Neuronal stem cell (in vitro differentiated cells): ENCODE measurements around the gene SSR1. TPM values are rescaled to one million over a fixed set of nuclear protein-coding genes. Genes with fewer than 3 reads are reported as not detected.
"Not testable (repeated sequence)": the region's sequence is repeated elsewhere in the genome, so short reads cannot be mapped to it uniquely, and the experiment has no call there.

Experiments used
- DNase-seq: peaks from one replicate; pipeline ENCODE4 v3.0.0-alpha.2; 2013; ENCODE audit warnings: low spot score
- H2AFZ ChIP-seq: one replicate; pipeline ENCODE4 v1.6.1; 2013; ENCODE audit warnings: mild to moderate bottlenecking, low read length, inconsistent platforms
- H2AK5ac ChIP-seq: 2 replicates; pipeline ENCODE4 v1.6.1; 2013; ENCODE audit warnings: low read depth, mild to moderate bottlenecking, inconsistent platforms, low read length, moderate library complexity, mixed read lengths
- H2BK120ac ChIP-seq: 2 replicates; pipeline ENCODE4 v1.6.1; 2013; ENCODE audit warnings: low read depth, mild to moderate bottlenecking, inconsistent platforms, low read length, moderate library complexity, mixed read lengths
- H2BK12ac ChIP-seq: one replicate; pipeline ENCODE4 v1.6.1; 2013; ENCODE audit warnings: low read length, inconsistent platforms
- H2BK15ac ChIP-seq: 2 replicates; pipeline ENCODE4 v1.6.1; 2013; ENCODE audit warnings: mild to moderate bottlenecking, low read length, inconsistent platforms, mixed read lengths
- H2BK5ac ChIP-seq: one replicate; pipeline ENCODE4 v1.6.1; 2013; ENCODE audit warnings: inconsistent platforms, mild to moderate bottlenecking, low read length, moderate library complexity
- H3K14ac ChIP-seq: one replicate; pipeline ENCODE4 v1.6.1; 2013; ENCODE audit warnings: low read length, inconsistent platforms
- H3K18ac ChIP-seq: 2 replicates; pipeline ENCODE4 v1.6.1; 2013; ENCODE audit warnings: low read length, inconsistent platforms
- H3K23ac ChIP-seq: 2 replicates; pipeline ENCODE4 v1.6.1; 2013; ENCODE audit warnings: low read depth, mild to moderate bottlenecking, mixed read lengths, low read length, inconsistent platforms; ENCODE audit not compliant: poor library complexity
- H3K27ac ChIP-seq: replicated peaks from 3 replicates; pipeline ENCODE4 v1.5.1; 2013; ENCODE audit warnings: low read length, inconsistent platforms
- H3K27me3 ChIP-seq, 3 experiments: 2 replicates each; pipeline ENCODE4 v1.6.1; 2013; ENCODE audit warnings: low read length in 3 of 3, mild to moderate bottlenecking in 2 of 3, inconsistent platforms in 1 of 3, low read depth in 1 of 3, mixed read lengths in 1 of 3, moderate library complexity in 1 of 3; ENCODE audit not compliant: control insufficient read depth in 3 of 3, insufficient read depth in 3 of 3
- H3K36me3 ChIP-seq, 2 donors: replicated peaks in 1 of 2; 2 replicates each; pipeline ENCODE4 v1.6.1; 2013; ENCODE audit warnings: low read length in 2 of 2; ENCODE audit not compliant: control insufficient read depth in 2 of 2, insufficient read depth in 2 of 2
- H3K4ac ChIP-seq: 2 replicates; pipeline ENCODE4 v1.6.1; 2013; ENCODE audit warnings: inconsistent platforms, mild to moderate bottlenecking, low read length, moderate library complexity
- H3K4me1 ChIP-seq, 2 donors: 1 replicate in 1 of 2; 2 replicates in 1 of 2; pipeline ENCODE4 v1.6.1; 2013; ENCODE audit warnings: low read length in 2 of 2, low read depth in 1 of 2; ENCODE audit not compliant: control insufficient read depth in 2 of 2, insufficient read depth in 1 of 2
- H3K4me2 ChIP-seq: one replicate; pipeline ENCODE4 v1.6.1; 2013; ENCODE audit warnings: mild to moderate bottlenecking, low read length, inconsistent platforms; ENCODE audit not compliant: insufficient read depth, poor library complexity, severe bottlenecking
- H3K4me3 ChIP-seq, 2 donors: 2 replicates each; pipeline ENCODE4 v1.5.1; 2013; ENCODE audit warnings: low read length in 2 of 2, mild to moderate bottlenecking in 2 of 2, inconsistent platforms in 1 of 2, moderate library complexity in 1 of 2
- H3K79me1 ChIP-seq: one replicate; pipeline ENCODE4 v1.6.1; 2013; ENCODE audit warnings: low read depth, mild to moderate bottlenecking, inconsistent platforms, low read length, moderate library complexity
- H3K9ac ChIP-seq: one replicate; pipeline ENCODE4 v1.6.1; 2013; ENCODE audit warnings: mild to moderate bottlenecking, low read depth, low read length, inconsistent platforms; ENCODE audit not compliant: poor library complexity
- H3K9me3 ChIP-seq, 2 donors: replicated peaks in 1 of 2; 2 replicates each; pipeline versions ENCODE3 to v1.6.1; 2013; ENCODE audit warnings: low read length in 2 of 2, mild to moderate bottlenecking in 2 of 2, inconsistent platforms in 1 of 2, low read depth in 1 of 2, mixed read lengths in 1 of 2, moderate library complexity in 1 of 2; ENCODE audit not compliant: control insufficient read depth in 2 of 2, insufficient read depth in 1 of 2
- H4K8ac ChIP-seq: one replicate; pipeline ENCODE4 v1.6.1; 2013; ENCODE audit warnings: low read depth, mild to moderate bottlenecking, inconsistent platforms, low read length, moderate library complexity
- H4K91ac ChIP-seq: one replicate; pipeline ENCODE4 v1.6.1; 2013; ENCODE audit warnings: low read length, low read depth, mild to moderate bottlenecking, inconsistent platforms; ENCODE audit not compliant: poor library complexity
- WGBS, 2 donors: extraction: QIAGEN DNeasy Blood & Tissue Kit; methylation state at CpG; one replicate each; pipeline ENCODE4 v1.1.7; 2013; ENCODE audit warnings: missing lambda C conversion rate in 2 of 2, mixed read lengths in 1 of 2; ENCODE audit not compliant: insufficient read length in 2 of 2, insufficient replicate concordance in 1 of 2; ENCODE audit errors: extremely low coverage in 2 of 2; 5-methylcytosine and 5-hydroxymethylcytosine counted together
- polyA plus RNA-seq, 2 experiments: library from polyadenylated mRNA; stranded (reverse); fragments of 200-250 nt; gene quantifications; one replicate each; pipeline ENCODE4 v1.2.3, GENCODE V29; 2013

The SSR1 gene
- 40.1 TPM for polyA plus RNA-seq (2013, experiment 1 of 2)
- 38.6 TPM for polyA plus RNA-seq (2013, experiment 2 of 2)

DNA sequence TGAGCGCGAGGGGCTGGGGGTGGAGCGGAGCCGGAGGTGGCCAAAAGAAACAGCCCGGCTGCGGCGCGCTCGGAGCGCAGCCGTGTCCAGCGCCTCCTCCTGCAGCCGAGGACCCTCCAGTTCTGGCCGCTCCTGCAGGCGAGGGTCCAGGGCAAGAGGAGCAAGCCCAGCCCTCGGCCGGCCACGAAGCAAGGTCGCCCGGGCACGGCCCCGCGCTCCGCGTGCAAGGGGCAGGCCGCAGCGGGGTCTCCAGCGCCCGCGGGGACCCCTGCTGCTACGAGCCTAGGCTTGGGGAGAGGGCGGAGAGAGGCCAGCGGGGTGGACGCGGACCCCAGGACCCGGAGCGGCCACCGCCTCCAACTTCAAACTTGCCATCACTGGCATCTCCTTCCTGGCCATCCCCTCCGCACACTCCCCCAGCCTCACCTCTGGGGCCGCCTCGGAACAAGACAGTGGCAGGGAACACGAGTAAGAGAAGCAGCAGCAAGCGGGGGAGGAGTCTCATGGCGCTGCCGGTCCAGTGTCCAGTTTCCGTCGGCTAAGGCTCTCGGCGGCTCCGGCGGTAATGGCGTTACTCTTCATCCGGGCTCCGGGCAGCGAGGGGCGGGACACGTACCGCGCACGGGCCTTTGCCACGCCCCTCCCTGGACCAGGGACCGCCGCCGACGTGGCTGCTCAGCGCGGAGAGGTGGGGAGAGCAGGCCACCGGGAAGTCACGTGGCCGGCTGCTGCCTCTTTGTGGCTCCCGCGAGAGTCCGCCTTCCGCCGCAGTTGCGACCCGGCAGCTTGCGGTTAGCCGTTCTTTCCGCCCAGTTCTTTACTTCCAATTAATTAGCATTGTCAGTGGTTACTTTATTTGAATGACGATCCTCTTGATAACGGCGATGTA lies at the start of gene SSR1:
SSR1 (minus strand) TSS at position 584 of the 889 bp plus-strand sequence; CDS start at position 505, 79 bp downstream.
- peak within 1 kb of the TSS; percentile 94 for H2BK5ac ChIP-seq
- peak within 1 kb of the TSS; percentile 99 for H3K27ac ChIP-seq
- H3K14ac ChIP-seq: peak within 1 kb of the TSS; percentile 95
- peak within 1 kb of the TSS; percentile 99 for H3K9ac ChIP-seq
- H2BK120ac ChIP-seq: no peak within 1 kb of the TSS
- peak within 1 kb of the TSS; percentile 98 for H3K18ac ChIP-seq
- H3K23ac ChIP-seq: peak within 1 kb of the TSS; percentile 95
- peak within 1 kb of the TSS; percentile 67 for H3K4ac ChIP-seq
- peak within 1 kb of the TSS; percentile 95 for H2AFZ ChIP-seq
- peak within 1 kb of the TSS; percentile 73 for H3K4me2 ChIP-seq
- H3K9me3 ChIP-seq: peaks cover 0 to 4% of the 10 kb centered on the region in 2 donors
- peak within 1 kb of the TSS; percentile 22 for H2BK12ac ChIP-seq
- H3K36me3 ChIP-seq: peaks cover 7 to 25% of the 10 kb centered on the region in 2 donors
- peak within 1 kb of the TSS; percentile 60 to 88 for H3K4me3 ChIP-seq
- DNase-seq: peak; percentile 96
- peak within 1 kb of the TSS; percentile 39 for H4K91ac ChIP-seq
- peak within 1 kb of the TSS; percentile 73 for H2BK15ac ChIP-seq
- H2AK5ac ChIP-seq: peak within 1 kb of the TSS; percentile 97
- peak within 1 kb of the TSS; percentile 92 for H4K8ac ChIP-seq
- H3K27me3 ChIP-seq: no peaks in the 10 kb centered on the region
- peaks cover 0 to 5% of the 10 kb centered on the region in 2 donors for H3K4me1 ChIP-seq
- WGBS, 2 donors: no CpG with 5 or more reads among the region's 83 CpGs
- H3K79me1 ChIP-seq: peaks cover 5% of the 10 kb centered on the region

DNA sequence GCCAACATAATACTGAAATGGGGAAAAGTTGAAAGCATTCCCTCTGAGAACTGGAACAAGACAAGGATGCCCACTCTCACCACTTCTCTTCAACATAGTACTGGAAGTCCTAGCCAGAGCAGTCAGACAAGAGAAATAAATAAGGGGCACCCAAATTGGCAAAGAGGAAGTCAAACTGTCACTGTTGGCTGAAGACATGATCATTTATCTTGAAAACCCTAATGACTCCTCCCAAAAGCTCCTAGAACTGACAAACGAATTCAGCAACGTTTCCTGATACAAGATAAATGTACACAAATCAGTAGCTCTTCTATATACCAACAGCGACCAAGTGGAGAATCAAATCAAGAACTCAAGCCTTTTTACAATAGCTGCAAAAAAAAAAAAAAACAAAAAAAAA lies 38.9 kb upstream of the SSR1 start:
- H2AFZ ChIP-seq, H3K4me3 ChIP-seq, H3K4me1 ChIP-seq, H3K9ac ChIP-seq, H3K18ac ChIP-seq, H3K27ac ChIP-seq, H2AK5ac ChIP-seq, H4K91ac ChIP-seq, H2BK5ac ChIP-seq, H3K4me2 ChIP-seq, H3K9me3 ChIP-seq, H2BK15ac ChIP-seq, DNase-seq, H3K14ac ChIP-seq, H3K79me1 ChIP-seq, H4K8ac ChIP-seq, H2BK120ac ChIP-seq, H3K23ac ChIP-seq, H3K36me3 ChIP-seq, H3K4ac ChIP-seq, H3K27me3 ChIP-seq, H2BK12ac ChIP-seq: not testable (repeated sequence)
- WGBS, 2 donors: no CpG with 5 or more reads among the region's 3 CpGs

DNA sequence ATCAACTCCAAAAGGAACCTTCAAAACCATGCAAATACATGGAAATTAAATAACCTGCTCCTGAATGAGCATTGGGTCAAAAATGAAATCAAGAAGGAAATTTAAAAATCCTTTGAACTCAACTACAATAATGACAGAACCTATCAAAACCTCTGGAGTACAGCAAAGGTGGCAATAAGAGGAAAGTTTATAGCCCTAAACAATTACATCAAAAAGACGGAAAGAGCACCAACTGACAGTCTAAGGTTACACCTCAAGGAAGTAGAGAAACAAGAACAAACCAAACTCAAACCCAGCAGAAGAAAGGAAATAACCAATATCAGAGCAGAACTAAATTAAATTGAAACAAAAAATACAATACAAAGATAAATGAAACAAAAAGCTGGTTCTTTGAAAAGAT lies 37.6 kb upstream of the SSR1 start:
- not testable (repeated sequence) for DNase-seq, H3K4me1 ChIP-seq
- no CpG with 5 or more reads among the region's 1 CpG for WGBS, 2 donors

DNA sequence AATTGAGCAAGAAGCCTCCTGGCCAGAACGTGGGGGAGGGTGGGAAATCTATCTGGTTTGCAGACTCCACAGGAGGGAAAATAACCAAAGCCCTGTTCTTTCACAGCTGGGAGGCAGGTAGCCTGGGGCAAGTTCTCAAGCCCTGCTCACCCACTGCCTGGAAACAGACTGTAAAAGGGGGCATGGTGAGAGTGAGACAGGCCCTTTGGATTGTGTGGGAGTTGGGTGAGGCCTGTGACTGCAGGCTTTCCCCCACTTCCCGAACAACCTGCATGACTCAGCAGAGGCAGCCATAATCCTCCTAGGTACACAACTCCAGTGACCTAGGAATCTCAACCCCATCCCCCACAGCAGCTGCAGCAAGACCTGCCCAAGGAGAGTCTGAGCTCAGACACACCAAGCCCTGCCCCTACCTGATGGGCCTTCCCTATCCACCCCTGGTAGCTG lies 34.6 kb upstream of the SSR1 start:
- not testable (repeated sequence) for H3K4ac ChIP-seq, H3K36me3 ChIP-seq, H3K4me3 ChIP-seq, H2AK5ac ChIP-seq, H3K23ac ChIP-seq, H2BK12ac ChIP-seq, H4K8ac ChIP-seq, H3K4me1 ChIP-seq, H3K18ac ChIP-seq, H2BK120ac ChIP-seq, H3K79me1 ChIP-seq, H3K27me3 ChIP-seq, H3K14ac ChIP-seq, H3K9me3 ChIP-seq, H3K4me2 ChIP-seq, H2BK15ac ChIP-seq, H2BK5ac ChIP-seq, H4K91ac ChIP-seq, DNase-seq, H3K9ac ChIP-seq, H3K27ac ChIP-seq
- peak overlapping the region; percentile 82 for H2AFZ ChIP-seq
- no CpG with 5 or more reads among the region's 2 CpGs for WGBS, 2 donors

More for the DNA sequence above, 37.6 kb upstream of the SSR1 start:
- H3K79me1 ChIP-seq, H3K4ac ChIP-seq, H2AK5ac ChIP-seq, H2BK15ac ChIP-seq, H2BK5ac ChIP-seq, H2BK120ac ChIP-seq, H3K27ac ChIP-seq, H4K8ac ChIP-seq, H2AFZ ChIP-seq, H4K91ac ChIP-seq, H3K36me3 ChIP-seq, H3K9ac ChIP-seq, H3K9me3 ChIP-seq, H3K27me3 ChIP-seq, H3K4me2 ChIP-seq, H3K18ac ChIP-seq, H3K4me3 ChIP-seq, H3K14ac ChIP-seq, H2BK12ac ChIP-seq, H3K23ac ChIP-seq: not testable (repeated sequence)
